GM21447 (cell line): ENCODE measurements around the gene MYOCD.
"Not testable (repeated sequence)": the region's sequence is repeated elsewhere in the genome, so short reads cannot be mapped to it uniquely, and the experiment has no call there.

Experiments
- ATAC-seq: cut with Tn5 transposase; IDR thresholded peaks from one replicate; pipeline ENCODE4 v1.9.1; 2021; ENCODE audit not compliant: unreplicated experiment

The MYOCD gene

GRCh38 chr17:12665263-12666210 is at the start of gene MYOCD:
Gene MYOCD, plus strand, starts transcription at chr17:12665890. Its CDS starts 299 bp downstream, at chr17:12666189.
- ATAC-seq, result no peak

DNA sequence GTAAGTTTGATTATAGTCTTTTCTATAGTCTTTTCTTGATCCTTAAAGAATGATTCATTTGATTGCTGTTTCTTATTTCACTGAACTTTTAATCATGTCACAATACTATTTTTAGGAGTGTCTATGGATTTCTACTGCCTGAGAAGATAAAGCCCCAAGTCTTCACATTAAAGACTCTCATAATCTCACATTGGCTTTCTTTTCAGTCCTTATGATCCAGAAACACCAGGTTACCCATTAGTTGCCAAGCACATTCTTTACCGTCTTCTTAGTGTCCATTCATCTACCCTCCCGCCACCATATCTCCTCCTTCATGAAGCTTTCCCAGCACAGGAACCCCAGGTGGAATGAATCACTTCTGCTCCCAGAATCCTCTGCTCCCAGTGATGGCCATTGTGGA is 49.5 kb upstream of the MYOCD start:
- no peak for ATAC-seq

GRCh38 chr17:12618557-12618956 is 47.1 kb upstream of the MYOCD start:
- ATAC-seq, result no peak

- ATAC-seq, result no peak
Observed at GRCh38 chr17:12619459-12620199, 46.1 kb upstream of the MYOCD start.

GRCh38 chr17:12620200-12620720 is 45.4 kb upstream of the MYOCD start:
- ATAC-seq, result no peak

DNA sequence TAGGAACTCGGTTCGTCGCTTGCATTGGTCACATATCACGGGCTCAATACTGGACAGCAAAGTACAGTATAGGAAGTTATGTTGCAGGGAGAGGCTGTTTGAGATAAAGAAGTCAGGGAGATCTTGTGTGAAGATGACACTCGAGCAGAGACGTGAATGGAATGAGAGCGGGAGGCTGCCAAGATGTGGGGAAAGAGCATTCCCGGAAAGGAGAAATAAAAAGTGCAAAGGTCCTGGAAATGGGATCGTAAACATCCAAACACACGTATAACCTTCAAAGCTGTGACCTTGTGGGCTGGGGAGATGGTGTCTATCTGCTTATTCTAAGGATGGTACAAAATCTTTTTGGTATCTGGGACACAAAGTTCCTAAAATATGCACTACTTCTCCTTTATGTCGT is 43.0 kb upstream of the MYOCD start:
- ATAC-seq, result no peak

DNA sequence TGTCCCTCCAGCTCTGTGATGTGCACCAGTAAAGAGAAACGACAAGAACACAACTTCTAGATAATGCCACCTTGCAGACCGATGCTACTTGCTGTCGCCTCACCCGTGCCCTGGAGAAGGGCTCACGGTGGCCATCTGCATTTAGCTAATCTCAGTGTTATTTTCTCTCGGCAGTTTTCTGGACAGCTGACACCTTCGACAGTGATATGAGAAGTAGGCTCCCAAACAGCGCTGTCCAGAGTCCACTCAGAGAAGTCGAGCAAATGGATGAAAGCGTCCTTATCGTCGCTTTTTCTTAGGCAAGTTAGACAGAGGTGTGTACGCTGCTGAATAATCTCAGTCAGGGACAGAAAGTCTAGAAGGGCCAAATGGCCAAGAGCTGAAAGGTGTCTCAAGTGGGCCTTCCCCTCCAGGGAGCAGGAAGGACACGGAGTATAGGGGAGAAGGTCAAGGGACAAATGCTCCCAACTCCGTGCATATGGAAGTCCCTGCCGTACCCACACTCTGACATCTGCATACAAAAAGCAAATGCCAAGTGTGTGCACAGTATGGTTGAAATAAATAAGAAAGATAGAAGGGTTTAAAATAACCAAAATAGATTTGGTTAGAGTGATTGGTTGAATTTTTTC is 42.4 kb upstream of the MYOCD start:
- no peak for ATAC-seq

DNA sequence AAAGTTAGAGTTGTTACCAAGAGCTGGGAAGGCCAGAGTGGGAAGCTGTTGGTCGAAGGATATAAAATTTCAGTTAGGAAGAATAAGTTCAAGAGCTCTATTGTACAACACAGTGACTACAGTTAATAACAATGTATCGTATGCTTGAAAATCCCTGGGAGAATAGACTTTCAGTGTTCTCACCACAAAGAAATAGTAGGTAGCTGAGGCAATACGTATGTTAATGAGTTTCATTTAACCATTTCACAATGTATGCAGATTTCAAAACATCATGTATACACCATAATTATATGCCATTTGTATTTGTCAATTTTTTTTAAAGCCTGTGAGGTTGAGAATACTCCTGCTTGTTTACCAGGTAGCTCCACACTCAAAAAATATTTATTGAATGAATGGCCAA is 41.5 kb upstream of the MYOCD start:
- no peak for ATAC-seq

DNA sequence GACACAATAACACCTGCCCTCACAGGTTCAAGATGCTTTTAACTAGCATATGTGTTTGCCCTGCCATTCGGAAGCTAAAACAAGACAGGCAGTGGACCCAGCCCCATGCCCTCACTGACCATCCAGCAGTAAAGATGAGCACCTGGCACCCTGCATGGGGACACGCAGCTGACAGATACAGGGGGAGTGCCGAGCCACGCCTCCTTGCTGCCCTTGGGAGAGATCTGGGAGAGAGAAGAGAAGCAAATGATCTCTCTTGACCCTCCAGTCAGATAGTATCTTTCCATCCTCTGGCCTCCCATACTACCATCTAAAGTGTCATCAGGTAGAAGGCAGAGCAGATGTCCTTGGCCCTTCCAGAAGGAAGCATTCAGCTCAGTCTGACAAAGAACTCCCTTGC is 40.6 kb upstream of the MYOCD start:
- no peak for ATAC-seq

DNA sequence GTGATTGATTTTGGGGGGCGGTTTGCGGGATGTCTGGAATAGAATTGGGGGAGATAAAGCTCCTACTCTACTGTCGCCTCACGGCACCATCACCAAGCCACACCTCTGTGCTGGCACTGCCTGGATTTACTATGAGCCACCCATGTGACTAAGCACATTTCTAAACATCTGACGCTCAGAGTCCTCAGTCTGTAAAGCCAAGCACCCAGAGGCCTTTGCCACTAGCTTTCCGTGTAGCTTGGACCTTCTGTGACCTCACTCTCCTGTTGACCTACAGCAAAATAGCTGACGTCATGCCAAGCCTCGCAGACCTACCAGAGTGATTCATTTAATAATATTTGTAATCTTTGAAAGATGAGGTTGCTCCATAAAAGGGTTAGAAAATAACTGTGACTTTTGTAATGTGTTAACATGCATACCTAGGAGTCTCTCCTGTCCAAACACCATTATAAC is 38.5 kb upstream of the MYOCD start:
- ATAC-seq, result no peak

- no peak for ATAC-seq
Observed at GRCh38 chr17:12627781-12628451, 37.8 kb upstream of the MYOCD start.

- ATAC-seq, result no peak
Observed at GRCh38 chr17:12631076-12631475, 34.6 kb upstream of the MYOCD start.

- no peak for ATAC-seq
Observed at GRCh38 chr17:12632785-12633184, 32.9 kb upstream of the MYOCD start.

DNA sequence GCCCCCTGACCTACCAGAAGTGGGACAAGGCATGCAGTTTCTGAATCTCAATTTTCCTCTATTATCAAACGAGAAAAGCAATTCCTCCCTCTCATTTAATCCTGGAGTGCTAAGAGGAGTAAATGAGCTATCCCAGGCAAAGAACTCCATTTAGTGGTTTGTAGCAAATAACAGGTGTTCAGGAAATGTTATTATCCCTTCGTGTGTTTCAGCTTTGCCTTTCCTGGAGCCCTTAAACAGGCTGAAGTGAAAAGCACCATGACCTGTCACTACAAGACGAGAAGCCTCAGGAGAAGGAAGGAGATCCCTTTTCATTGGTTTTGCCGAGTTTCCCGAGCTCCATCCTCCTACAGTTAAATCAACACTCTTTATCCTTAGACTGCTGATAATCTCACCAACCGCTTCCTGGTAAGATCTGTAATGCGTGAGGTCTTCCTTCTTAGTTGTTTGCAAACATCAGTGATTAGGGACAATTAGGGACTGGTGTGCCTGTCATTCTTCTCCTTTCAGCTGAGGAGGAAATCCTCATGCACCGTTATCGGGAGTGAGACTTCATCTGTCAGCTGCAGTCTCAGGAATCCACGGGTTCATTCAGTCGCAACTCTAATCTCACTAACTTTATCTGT is 30.8 kb upstream of the MYOCD start:
- ATAC-seq, result no peak

DNA sequence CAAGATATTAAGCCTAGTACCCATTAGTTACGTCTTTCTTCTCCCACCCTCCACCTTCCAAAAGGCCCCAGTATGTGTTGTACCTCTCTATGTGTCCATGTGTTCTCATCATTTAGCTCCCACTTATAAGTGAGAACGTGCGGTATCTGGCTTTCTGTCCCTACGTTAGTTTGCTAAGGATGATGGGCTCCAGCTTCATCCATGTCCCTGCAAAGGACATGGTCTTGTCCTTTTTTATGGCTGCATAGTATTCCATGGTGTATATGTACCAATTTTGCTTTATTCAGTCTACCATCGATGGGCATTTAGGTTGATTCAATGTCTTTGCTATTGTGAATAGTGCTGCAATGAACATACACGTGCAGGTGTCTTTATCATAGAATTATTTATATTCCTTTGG is 29.7 kb upstream of the MYOCD start:
- ATAC-seq, result not testable (repeated sequence)

DNA sequence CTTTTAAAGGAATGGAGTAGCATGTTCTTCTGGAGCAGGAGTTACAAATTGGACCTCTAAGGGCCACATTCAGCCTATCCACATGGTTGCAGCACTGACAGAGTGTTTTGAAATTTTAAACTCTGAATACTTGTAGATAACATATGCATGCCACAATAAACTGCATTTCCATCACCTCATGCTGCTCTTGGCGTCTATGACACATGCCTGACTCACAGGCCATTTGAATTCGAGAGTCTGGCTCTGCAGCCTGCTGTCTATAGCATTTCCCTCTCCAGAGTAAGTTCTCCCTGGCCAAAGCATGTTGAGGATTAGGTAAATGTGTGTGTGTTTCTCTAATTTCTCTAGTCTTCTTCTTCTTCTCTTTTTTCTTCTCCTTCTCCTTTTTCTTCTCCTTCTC is 28.7 kb upstream of the MYOCD start:
- no peak for ATAC-seq

- no peak for ATAC-seq
Observed at GRCh38 chr17:12637745-12638651, 27.7 kb upstream of the MYOCD start.

- ATAC-seq, result no peak
Observed at GRCh38 chr17:12640364-12640763, 25.3 kb upstream of the MYOCD start.

GRCh38 chr17:12641084-12641483 is 24.6 kb upstream of the MYOCD start:
- no peak for ATAC-seq
